ENCODE results near the gene SYNGR3. TPM values are rescaled to one million over a fixed set of nuclear protein-coding genes. Genes with fewer than 3 reads are reported as not detected.

The SYNGR3 gene
- total and polyA plus RNA-seq, 2 of the 13 experiments (the other 11 are each of a cell fraction or from before 2014, with no cell fraction given) = 0.97 to 5.7 TPM

DNA sequence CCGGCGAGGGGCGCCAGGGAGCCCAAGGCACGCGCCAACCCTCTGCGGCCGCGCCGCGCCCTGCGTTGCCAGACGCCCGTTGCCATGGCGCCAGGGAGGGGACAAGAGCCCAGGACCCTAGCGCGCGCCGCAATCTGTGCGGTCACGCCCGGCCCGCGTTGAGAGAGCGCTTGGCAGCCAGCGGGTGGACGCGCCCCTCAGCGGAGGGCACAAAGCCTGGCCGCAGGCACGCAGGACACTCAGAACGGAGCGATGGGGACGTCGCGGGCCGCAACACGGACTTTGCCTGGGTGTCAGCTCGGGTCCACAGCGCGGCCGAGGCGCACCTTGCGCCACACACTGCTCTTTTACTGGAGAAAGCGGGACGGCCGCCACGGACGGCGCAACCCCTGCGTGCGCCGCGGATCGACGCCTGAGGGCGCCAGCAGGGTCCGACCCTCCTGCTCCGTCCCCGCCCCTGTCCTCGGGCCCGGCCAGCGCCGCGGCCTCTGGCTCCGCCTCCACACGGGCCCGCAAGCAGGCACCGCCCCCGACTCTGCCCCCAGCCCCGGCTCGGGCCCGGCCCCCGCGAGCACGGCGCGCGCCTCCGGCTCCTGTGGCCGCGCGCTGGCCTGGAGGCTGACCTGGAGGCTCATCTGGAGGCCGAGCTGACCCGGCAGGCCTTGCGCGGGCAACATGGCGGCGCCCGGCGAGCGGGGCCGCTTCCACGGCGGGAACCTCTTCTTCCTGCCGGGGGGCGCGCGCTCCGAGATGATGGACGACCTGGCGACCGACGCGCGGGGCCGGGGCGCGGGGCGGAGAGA is 6.0 kb upstream of the SYNGR3 start, which contains the start of gene GFER (continued):
- TF ChIP-seq CREB3 (CRISPR knock-in tag; IDR thresholded peaks at IDR 0.05) (no peak; the same call in none of the 2 replicates), ZNF790 (CRISPR knock-in tag; IDR thresholded peaks at IDR 0.05; ENCODE audit: borderline replicate concordance) (no peak), HMGA1 (CRISPR knock-in tag; conservative IDR thresholded peaks at IDR 0.05) (no peak), RORA (CRISPR knock-in tag; IDR thresholded peaks at IDR 0.05) (no peak), ZMYM2 (CRISPR knock-in tag; IDR thresholded peaks at IDR 0.05) (peak; percentile 81), KLF15 (CRISPR knock-in tag; IDR thresholded peaks at IDR 0.05; ENCODE audit: borderline replicate concordance) (0 out of 2 replicates have a peak, but pooled peaks have one; percentile 79), GATAD1 (CRISPR knock-in tag; IDR thresholded peaks at IDR 0.05) (peak; percentile 83), MXI1 (IDR thresholded peaks at IDR 0.05; ENCODE audit: borderline replicate concordance, low read depth, low read length) (peak; percentile 89; the same call in 2 of the 3 replicates), ZNF546 (CRISPR knock-in tag; conservative IDR thresholded peaks at IDR 0.05) (peak; percentile 82), MNT (IDR thresholded peaks at IDR 0.05) (no peak), NAIF1 (CRISPR knock-in tag; IDR thresholded peaks at IDR 0.05; ENCODE audit: borderline replicate concordance) (peak; percentile 93), PHF21A (CRISPR knock-in tag; IDR thresholded peaks at IDR 0.05) (peak; percentile 65), ZNF576 (CRISPR knock-in tag; IDR thresholded peaks at IDR 0.05) (no peak), ZBTB42 (CRISPR knock-in tag; IDR thresholded peaks at IDR 0.05) (0 out of 2 replicates have a peak, but pooled peaks have one; percentile 64), REL (CRISPR knock-in tag; conservative IDR thresholded peaks at IDR 0.05) (no peak), ZSCAN9 (CRISPR knock-in tag; IDR thresholded peaks at IDR 0.05; ENCODE audit: borderline replicate concordance) (no peak; the same call in 1 of the 2 replicates), SNAPC2 (CRISPR knock-in tag; IDR thresholded peaks at IDR 0.05) (no peak), PCBP1 (IDR thresholded peaks at IDR 0.05; ENCODE audit: borderline replicate concordance, low read depth, low read length) (no peak), ZNF263 (CRISPR knock-in tag; IDR thresholded peaks at IDR 0.05) (peak; percentile 18; the same call in 1 of the 2 replicates), SP1 (IDR thresholded peaks at IDR 0.05) (no peak), SP1 (CRISPR knock-in tag; IDR thresholded peaks at IDR 0.05) (no peak; the same call in 1 of the 2 replicates), POLR2AphosphoS5 (IDR thresholded peaks at IDR 0.05; ENCODE audit: low read depth, low read length) (peak; percentile 12; the same call in 1 of the 2 replicates), ZNF446 (CRISPR knock-in tag; IDR thresholded peaks at IDR 0.05) (peak; percentile 11; the same call in 1 of the 2 replicates)
- TF ChIP-seq, protein P1, sequence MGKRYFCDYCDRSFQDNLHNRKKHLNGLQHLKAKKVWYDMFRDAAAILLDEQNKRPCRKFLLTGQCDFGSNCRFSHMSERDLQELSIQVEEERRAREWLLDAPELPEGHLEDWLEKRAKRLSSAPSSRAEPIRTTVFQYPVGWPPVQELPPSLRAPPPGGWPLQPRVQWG (CRISPR knock-in tag; IDR thresholded peaks at IDR 0.05; ENCODE audit: borderline replicate concordance, low read depth) = no peak
- TF ChIP-seq, protein P2, sequence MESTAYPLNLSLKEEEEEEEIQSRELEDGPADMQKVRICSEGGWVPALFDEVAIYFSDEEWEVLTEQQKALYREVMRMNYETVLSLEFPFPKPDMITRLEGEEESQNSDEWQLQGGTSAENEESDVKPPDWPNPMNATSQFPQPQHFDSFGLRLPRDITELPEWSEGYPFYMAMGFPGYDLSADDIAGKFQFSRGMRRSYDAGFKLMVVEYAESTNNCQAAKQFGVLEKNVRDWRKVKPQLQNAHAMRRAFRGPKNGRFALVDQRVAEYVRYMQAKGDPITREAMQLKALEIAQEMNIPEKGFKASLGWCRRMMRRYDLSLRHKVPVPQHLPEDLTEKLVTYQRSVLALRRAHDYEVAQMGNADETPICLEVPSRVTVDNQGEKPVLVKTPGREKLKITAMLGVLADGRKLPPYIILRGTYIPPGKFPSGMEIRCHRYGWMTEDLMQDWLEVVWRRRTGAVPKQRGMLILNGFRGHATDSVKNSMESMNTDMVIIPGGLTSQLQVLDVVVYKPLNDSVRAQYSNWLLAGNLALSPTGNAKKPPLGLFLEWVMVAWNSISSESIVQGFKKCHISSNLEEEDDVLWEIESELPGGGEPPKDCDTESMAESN (CRISPR knock-in tag; conservative IDR thresholded peaks at IDR 0.05) = peak; percentile 75
- TF ChIP-seq, protein P3, sequence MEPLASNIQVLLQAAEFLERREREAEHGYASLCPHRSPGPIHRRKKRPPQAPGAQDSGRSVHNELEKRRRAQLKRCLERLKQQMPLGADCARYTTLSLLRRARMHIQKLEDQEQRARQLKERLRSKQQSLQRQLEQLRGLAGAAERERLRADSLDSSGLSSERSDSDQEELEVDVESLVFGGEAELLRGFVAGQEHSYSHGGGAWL (CRISPR knock-in tag; IDR thresholded peaks at IDR 0.05) = peak; percentile 80

All from HepG2 (cell line).